ENCODE data around the gene EGFR. TPM values are rescaled to one million over a fixed set of nuclear protein-coding genes. Genes with fewer than 3 reads are reported as not detected.
A peak's percentile ranks its signal among the peaks of the same experiment; 100 is the strongest.

EGFR gene
- total and polyA plus RNA-seq, 2 experiments from 2014 or later: 0.51 to 0.57 TPM

DNA sequence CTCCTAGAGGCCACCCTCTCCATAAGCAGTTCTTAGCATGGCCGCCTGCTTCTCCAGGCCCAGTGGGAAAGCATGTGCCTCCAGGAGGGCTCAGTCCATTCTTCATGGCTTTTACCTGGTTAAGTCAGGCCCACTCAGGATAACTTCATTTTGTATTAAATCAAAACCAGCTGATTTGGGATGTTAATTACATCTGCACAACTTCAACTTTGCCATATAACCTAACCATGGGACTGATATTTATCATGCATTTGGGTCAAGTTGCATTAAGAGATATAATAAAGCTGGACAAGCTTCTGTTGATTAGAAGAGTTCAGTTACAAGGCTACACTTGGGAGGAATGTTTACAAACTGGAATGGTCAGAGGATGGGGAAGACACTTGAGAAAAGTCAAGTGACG lies 65.5 kb downstream of the EGFR start:
- DNase-seq (ENCODE audit: low read depth in 1 of 2, low spot score in 1 of 2): no peak
- TF ChIP-seq, protein P1, sequence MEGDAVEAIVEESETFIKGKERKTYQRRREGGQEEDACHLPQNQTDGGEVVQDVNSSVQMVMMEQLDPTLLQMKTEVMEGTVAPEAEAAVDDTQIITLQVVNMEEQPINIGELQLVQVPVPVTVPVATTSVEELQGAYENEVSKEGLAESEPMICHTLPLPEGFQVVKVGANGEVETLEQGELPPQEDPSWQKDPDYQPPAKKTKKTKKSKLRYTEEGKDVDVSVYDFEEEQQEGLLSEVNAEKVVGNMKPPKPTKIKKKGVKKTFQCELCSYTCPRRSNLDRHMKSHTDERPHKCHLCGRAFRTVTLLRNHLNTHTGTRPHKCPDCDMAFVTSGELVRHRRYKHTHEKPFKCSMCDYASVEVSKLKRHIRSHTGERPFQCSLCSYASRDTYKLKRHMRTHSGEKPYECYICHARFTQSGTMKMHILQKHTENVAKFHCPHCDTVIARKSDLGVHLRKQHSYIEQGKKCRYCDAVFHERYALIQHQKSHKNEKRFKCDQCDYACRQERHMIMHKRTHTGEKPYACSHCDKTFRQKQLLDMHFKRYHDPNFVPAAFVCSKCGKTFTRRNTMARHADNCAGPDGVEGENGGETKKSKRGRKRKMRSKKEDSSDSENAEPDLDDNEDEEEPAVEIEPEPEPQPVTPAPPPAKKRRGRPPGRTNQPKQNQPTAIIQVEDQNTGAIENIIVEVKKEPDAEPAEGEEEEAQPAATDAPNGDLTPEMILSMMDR (IDR thresholded peaks at IDR 0.05; ENCODE audit: low read depth, low read length): no peak
- H3K4me3 ChIP-seq: no peak overlapping the region
- no peaks in the 10 kb centered on the region for H3K36me3 ChIP-seq
- H3K4me1 ChIP-seq (ENCODE audit: low read depth): no peaks in the 10 kb centered on the region
- no peaks in the 10 kb centered on the region for H3K9me3 ChIP-seq (ENCODE audit: low read depth)
- H3K27me3 ChIP-seq: no peaks in the 10 kb centered on the region
- no peak overlapping the region for H3K27ac ChIP-seq

GRCh38 chr7:55085511-55086412 lies 66.9 kb downstream of the EGFR start:
- H3K4me1 ChIP-seq (ENCODE audit: low read depth): no peaks in the 10 kb centered on the region
- no peaks in the 10 kb centered on the region for H3K36me3 ChIP-seq
- H3K9me3 ChIP-seq (ENCODE audit: low read depth): no peaks in the 10 kb centered on the region
- no peak for DNase-seq (ENCODE audit: low read depth in 1 of 2, low spot score in 1 of 2)
- no peaks in the 10 kb centered on the region for H3K27me3 ChIP-seq
- TF ChIP-seq, protein P1 (IDR thresholded peaks at IDR 0.05; ENCODE audit: low read depth, low read length): no peak
- H3K4me3 ChIP-seq: no peak overlapping the region
- H3K27ac ChIP-seq: no peak overlapping the region

- Histone ChIP-seq H3K27ac (no peak overlapping the region), H3K4me1 (ENCODE audit: low read depth) (no peaks in the 10 kb centered on the region), H3K9me3 (ENCODE audit: low read depth) (no peaks in the 10 kb centered on the region), H3K27me3 (no peaks in the 10 kb centered on the region), H3K4me3 (no peak overlapping the region), H3K36me3 (no peaks in the 10 kb centered on the region)
- TF ChIP-seq, protein P1 (IDR thresholded peaks at IDR 0.05; ENCODE audit: low read depth, low read length): no peak
- peak in 1 of 2 donors; percentile 83 for DNase-seq (ENCODE audit: low read depth in 1 of 2, low spot score in 1 of 2)
These were observed 67.8 kb downstream of the EGFR start for GRCh38 chr7:55086413-55087201.

- no peak overlapping the region for H3K27ac ChIP-seq
- no peaks in the 10 kb centered on the region for H3K27me3 ChIP-seq
- TF ChIP-seq, protein P1 (IDR thresholded peaks at IDR 0.05; ENCODE audit: low read depth, low read length): no peak
- no peaks in the 10 kb centered on the region for H3K9me3 ChIP-seq (ENCODE audit: low read depth)
- no peaks in the 10 kb centered on the region for H3K36me3 ChIP-seq
- no peaks in the 10 kb centered on the region for H3K4me1 ChIP-seq (ENCODE audit: low read depth)
- DNase-seq (ENCODE audit: low read depth in 1 of 2, low spot score in 1 of 2): no peak
- no peak overlapping the region for H3K4me3 ChIP-seq
These were observed 68.7 kb downstream of the EGFR start for GRCh38 chr7:55087521-55087961.

- Histone ChIP-seq H3K36me3 (no peaks in the 10 kb centered on the region), H3K4me1 (ENCODE audit: low read depth) (no peaks in the 10 kb centered on the region), H3K27me3 (no peaks in the 10 kb centered on the region), H3K27ac (no peak overlapping the region), H3K9me3 (ENCODE audit: low read depth) (no peaks in the 10 kb centered on the region), H3K4me3 (no peak overlapping the region)
- no peak for DNase-seq (ENCODE audit: low read depth in 1 of 2, low spot score in 1 of 2)
- TF ChIP-seq, protein P1 (IDR thresholded peaks at IDR 0.05; ENCODE audit: low read depth, low read length): no peak
These were observed 69.3 kb downstream of the EGFR start for GRCh38 chr7:55088107-55088506.

All from cardiac muscle cell (in vitro differentiated cells and primary cell).